NCI-H69 (cell line): ENCODE measurements around the gene EXD3.
"Not testable (repeated sequence)": the region's sequence is repeated elsewhere in the genome, so short reads cannot be mapped to it uniquely, and the experiment has no call there.

Source experiments
- DNase-seq: peaks from one replicate; lab custom pipeline; 2025; lab: John Stamatoyannopoulos, UW

Gene EXD3

GRCh38 chr9:137422604-137423513 lies at the start of gene EXD3, which contains the start of gene NOXA1:
TSS of gene EXD3 (minus strand) at chr9:137423162. CDS start at chr9:137395357, 27,805 bp downstream.
TSS of gene NOXA1 (plus strand) at chr9:137423393. CDS start at chr9:137423530, 137 bp downstream.
- DNase-seq: peak; percentile 98

GRCh38 chr9:137470785-137471184 lies 47.8 kb upstream of the EXD3 start:
- DNase-seq: no peak

DNA sequence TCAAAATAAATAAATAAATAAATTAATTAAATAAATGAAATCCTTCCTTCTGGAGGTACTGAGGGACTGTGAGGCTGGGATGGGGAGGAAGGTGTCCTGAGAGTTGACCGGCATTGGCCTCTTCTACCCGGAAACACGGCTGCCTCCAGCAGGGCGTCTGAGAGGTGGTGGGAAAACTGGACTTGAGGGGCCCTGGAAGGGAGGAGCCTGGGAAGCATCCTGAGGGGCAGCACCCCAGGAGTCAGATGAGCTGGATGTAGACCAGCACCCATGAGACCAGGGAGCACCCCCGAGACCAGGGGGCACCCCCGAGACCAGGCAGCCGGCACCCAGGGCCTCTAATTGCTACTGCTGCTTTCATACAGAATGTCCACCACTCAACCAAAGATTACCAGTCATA lies 44.9 kb upstream of the EXD3 start:
- no peak for DNase-seq

DNA sequence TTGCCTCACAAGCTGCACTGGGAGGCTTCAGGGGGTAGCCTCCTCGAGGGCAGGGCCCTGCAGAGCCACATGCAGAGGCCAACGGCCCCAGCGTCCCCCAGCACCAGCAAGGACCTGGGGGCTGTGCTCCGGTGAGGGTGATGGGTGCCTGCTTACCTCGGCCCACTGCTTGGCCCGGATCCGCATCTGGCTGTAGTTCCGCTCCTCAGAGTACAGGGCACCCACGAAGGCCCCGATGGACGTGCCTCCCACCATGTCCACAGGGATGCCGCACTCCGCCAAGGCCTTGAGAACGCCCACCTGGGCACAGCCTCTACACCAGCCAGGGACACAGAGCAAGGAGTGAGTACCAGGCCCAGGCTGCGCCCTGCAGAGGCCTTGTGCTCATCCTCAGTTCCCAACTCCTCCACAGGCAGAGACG lies 44.2 kb upstream of the EXD3 start:
- no peak for DNase-seq

- not testable (repeated sequence) for DNase-seq
Observed at GRCh38 chr9:137466389-137467085, 43.6 kb upstream of the EXD3 start.

DNA sequence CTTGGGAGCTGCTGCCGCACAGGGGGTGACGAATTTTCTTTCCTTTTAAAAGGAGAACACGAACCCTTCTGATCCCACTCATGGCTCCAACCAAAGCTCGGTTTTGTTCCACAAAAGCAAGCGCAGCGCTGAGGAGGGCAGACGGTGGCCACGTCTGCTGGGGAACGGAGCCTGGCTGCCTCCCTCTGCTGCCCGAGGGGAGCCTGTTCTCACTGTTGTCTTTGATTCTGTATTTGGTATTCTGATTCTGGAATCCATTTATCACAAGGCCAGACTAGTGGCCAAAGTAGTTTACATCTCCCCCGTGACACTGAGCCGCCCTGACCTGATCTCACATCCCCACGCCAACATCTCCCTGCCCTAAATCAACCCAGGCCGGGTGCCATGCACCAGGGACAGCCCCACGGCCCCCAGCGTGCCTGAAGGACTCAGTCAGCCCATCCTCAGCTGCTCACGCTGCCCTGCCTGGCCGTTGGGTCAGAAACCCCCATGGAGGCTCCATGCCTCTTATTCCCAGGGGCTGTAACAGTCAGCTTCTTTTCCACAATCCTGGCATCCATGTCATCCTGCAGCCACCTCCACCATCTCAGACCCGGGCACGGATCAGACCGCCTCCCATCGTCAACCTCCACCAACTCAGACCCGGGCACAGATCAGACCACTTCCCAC lies 42.9 kb upstream of the EXD3 start:
- no peak for DNase-seq

- no peak for DNase-seq
Observed at GRCh38 chr9:137465000-137465719, 42.2 kb upstream of the EXD3 start.

- DNase-seq: no peak
Observed at GRCh38 chr9:137464291-137464999, 41.5 kb upstream of the EXD3 start.

DNA sequence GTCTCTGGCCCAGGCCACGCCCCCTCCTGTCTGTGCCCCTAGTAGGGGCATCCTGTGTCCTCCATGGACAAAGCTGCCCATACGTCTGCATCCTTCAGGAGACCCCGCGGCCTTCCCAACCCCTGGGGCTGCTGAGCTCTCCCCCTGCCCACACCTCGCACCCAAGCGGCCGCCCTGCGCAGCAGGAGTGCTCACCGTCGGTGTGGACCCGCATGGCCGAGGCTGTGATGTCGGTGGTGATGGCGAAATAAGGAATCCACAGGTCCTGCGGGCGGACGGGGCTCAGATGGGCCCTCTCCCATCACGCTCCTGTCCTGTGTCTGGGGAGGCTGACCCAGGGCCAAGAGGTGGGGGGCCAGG lies 40.9 kb upstream of the EXD3 start:
- DNase-seq: no peak

- peak; percentile 86 for DNase-seq
Observed at GRCh38 chr9:137462986-137463930, 40.3 kb upstream of the EXD3 start.

GRCh38 chr9:137462396-137462985 lies 39.5 kb upstream of the EXD3 start:
- DNase-seq: no peak

- DNase-seq: peak; percentile 82
Observed at GRCh38 chr9:137461663-137462395, 38.9 kb upstream of the EXD3 start.

DNA sequence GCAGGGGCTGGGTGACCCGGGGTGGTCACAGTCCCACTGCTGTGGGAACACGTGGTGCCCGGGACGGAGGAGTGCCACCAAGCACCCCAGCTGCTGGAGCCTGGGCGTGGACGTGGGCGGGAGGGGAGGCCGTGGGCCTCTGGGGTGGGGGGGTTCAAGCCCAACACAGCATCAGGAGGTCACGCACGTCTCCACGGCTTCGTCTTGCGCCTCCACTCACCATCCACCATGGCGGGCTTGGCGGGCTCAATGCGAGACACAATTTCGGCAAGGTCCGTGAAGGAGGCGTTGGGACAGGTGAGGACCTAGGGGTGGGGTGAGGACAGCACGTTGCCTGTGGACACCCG lies 38.3 kb upstream of the EXD3 start:
- DNase-seq: no peak

DNA sequence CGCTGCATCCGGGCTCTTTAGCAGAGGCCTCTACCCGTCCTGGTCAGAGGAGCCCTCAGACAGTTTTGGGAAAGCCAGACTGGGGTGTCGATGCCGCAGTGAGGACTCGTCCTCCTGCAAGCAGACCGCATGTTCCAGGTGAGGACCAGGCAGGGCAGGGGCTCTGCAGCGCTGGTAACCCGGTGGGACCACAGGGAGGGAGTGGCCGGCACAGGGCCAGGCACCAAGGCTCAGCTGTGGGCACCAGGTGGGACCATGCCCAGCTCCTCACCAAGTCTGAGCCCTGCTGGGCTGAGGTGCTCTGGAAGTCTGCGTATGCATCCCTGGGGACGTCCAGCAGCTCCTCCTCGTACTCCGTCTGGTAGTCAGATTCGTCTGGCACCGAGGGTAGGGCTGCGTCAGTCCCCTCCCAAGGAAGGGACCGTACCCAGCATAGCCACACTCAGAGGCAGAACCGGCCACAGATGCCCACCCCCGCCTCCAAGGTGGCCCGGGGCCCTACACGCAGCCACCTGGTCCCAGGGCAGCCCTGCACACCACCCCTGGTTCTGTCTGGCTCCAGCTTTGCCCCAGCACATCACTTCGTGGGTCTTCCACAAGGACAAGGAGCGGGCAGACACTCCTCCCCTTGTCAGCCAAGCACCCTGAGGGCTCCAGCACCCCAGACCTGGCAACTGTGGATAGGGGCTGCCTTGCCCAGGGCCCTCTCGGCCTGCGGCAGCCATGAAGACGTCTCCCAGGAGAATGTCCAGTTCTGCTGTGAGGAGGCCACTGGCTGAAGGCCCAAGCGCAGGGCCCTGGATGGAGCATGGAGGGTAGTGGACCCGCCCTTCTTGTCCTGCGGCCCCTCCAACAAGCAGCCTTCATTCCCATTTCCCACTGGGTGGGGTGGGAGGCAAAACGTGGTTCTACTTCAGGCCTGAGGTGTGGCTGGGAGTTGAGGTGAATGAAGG lies 37.7 kb upstream of the EXD3 start:
- DNase-seq: no peak

GRCh38 chr9:137459601-137460362 lies 36.8 kb upstream of the EXD3 start:
- no peak for DNase-seq

GRCh38 chr9:137459152-137459600 lies 36.2 kb upstream of the EXD3 start, which contains the start of gene NSMF:
TSS of gene NSMF (minus strand) at chr9:137459334. CDS start at chr9:137459102, 232 bp downstream.
- DNase-seq: peak; percentile 96
